Lung (tissue), 12 donors: Measurements from ENCODE around the gene SSR4. TPM values are rescaled to one million over a fixed set of nuclear protein-coding genes. Genes with fewer than 3 reads are reported as not detected.

Experiments
- ATAC-seq: fragments of 200-7000 bp; cut with Tn5 transposase; one replicate; pipeline ENCODE4 v1.9.1; 2020; ENCODE audit warnings: moderate number of reproducible peaks; ENCODE audit not compliant: insufficient read depth, low FRiP score
- DNase-seq, 3 donors: peaks; one replicate each; pipeline ENCODE4 v3.0.0-alpha.2; 2013 to 2017
- H3K27ac ChIP-seq, 2 donors: one replicate each; pipeline ENCODE4 v1.5.1; 2013; ENCODE audit warnings: mild to moderate bottlenecking in 2 of 2, moderate library complexity in 2 of 2, control low read depth in 1 of 2, inconsistent platforms in 1 of 2, low read depth in 1 of 2, low read length in 1 of 2
- H3K27me3 ChIP-seq, 3 donors: one replicate each; pipeline ENCODE4 v1.5.1; 2013; ENCODE audit warnings: low read length in 2 of 3; ENCODE audit not compliant: control insufficient read depth in 3 of 3, insufficient read depth in 3 of 3
- H3K36me3 ChIP-seq, 4 donors: one replicate each; pipeline ENCODE4 v1.5.1; 2013; ENCODE audit warnings: low read length in 4 of 4, mild to moderate bottlenecking in 1 of 4, moderate library complexity in 1 of 4; ENCODE audit not compliant: control insufficient read depth in 4 of 4, insufficient read depth in 4 of 4
- H3K4me1 ChIP-seq, 5 donors: one replicate each; pipeline ENCODE4 v1.5.1; 2013; ENCODE audit warnings: low read length in 5 of 5, mild to moderate bottlenecking in 2 of 5, moderate library complexity in 1 of 5; ENCODE audit not compliant: control insufficient read depth in 5 of 5, insufficient read depth in 5 of 5
- H3K4me3 ChIP-seq: one replicate; pipeline ENCODE4 v1.5.1; 2013; ENCODE audit warnings: mild to moderate bottlenecking, control low read depth, moderate library complexity
- H3K9ac ChIP-seq, 2 donors: one replicate each; pipeline ENCODE4 v1.5.1; 2013; ENCODE audit warnings: low read length in 2 of 2, control low read depth in 1 of 2; ENCODE audit not compliant: insufficient read depth in 1 of 2
- H3K9me3 ChIP-seq, 4 donors: one replicate each; pipeline ENCODE4 v1.5.1; 2013; ENCODE audit warnings: low read length in 3 of 4, mild to moderate bottlenecking in 1 of 4, moderate library complexity in 1 of 4; ENCODE audit not compliant: control insufficient read depth in 4 of 4, insufficient read depth in 3 of 4
- CTCF ChIP-seq: IDR thresholded peaks from 2 replicates; pipeline ENCODE4 v1.5.1; 2012; ENCODE audit warnings: mild to moderate bottlenecking; ENCODE audit errors: control extremely low read depth, extremely low read depth
- WGBS, 2 donors: extraction: QIAGEN DNeasy Blood & Tissue Kit; methylation state at CpG; one replicate each; pipeline ENCODE4 v1.1.7; 2013; 5-methylcytosine and 5-hydroxymethylcytosine counted together
- polyA plus RNA-seq, 2 donors: library from polyadenylated mRNA; stranded (reverse); fragments of 200-250 nt; gene quantifications; one replicate each; pipeline ENCODE4 v1.2.1, GENCODE V29; 2013
- total RNA-seq, 2 donors: library from RNA; depleted of rRNA in 1 of 2; stranded (reverse); fragments of >200 nt in 1 of 2; gene quantifications; one replicate each; pipeline ENCODE4 v1.2.1, GENCODE V29; 2014 to 2021
- donor health status: control.
- donor health status: control.
- donor health status: Bipolar disorder and iron deficiency.
- donor health status: healthy.
- donor health status: DM: yes; HTN: yes; CAD: no.

The SSR4 gene
- total and polyA plus RNA-seq, 4 donors = 84.2 to 1,008 (median 567) TPM

GRCh38 chrX:153772316-153773217, 21.9 kb upstream of the SSR4 start:
- Histone ChIP-seq H3K4me3 (no peak overlapping the region), H3K27ac (no peak overlapping the region), H3K27me3 (no peaks in the 10 kb centered on the region), H3K36me3 (no peaks in the 10 kb centered on the region), H3K4me1 (no peaks in the 10 kb centered on the region), H3K9ac (no peak overlapping the region), H3K9me3 (peaks cover 0 to 2% (median 0%) of the 10 kb centered on the region in 4 donors)
- DNase-seq = no peak
- no peak for TF ChIP-seq CTCF
- 78 to 85% methylated on average over 6 to 21 of the region's 21 CpGs for WGBS, 2 donors
- no peak for ATAC-seq

- no peak for TF ChIP-seq CTCF
- 96 to 98% methylated on average over 13 to 23 of the region's 23 CpGs for WGBS, 2 donors
- Histone ChIP-seq H3K27me3 (no peaks in the 10 kb centered on the region), H3K9me3 (peaks cover 0 to 2% (median 0%) of the 10 kb centered on the region in 4 donors), H3K4me1 (no peaks in the 10 kb centered on the region), H3K27ac (no peak overlapping the region), H3K9ac (no peak overlapping the region), H3K36me3 (no peaks in the 10 kb centered on the region), H3K4me3 (no peak overlapping the region)
- DNase-seq (peak in 1 of 3 donors; percentile 9), ATAC-seq (no peak)
These were observed 21.3 kb upstream of the SSR4 start for GRCh38 chrX:153773218-153773611.

GRCh38 chrX:153773741-153774575, 20.5 kb upstream of the SSR4 start:
- no peak for TF ChIP-seq CTCF
- ATAC-seq (peak; percentile 14), DNase-seq (peak in 1 of 3 donors; percentile 9)
- Histone ChIP-seq H3K27ac (no peak overlapping the region), H3K9ac (no peak overlapping the region), H3K27me3 (no peaks in the 10 kb centered on the region), H3K36me3 (no peaks in the 10 kb centered on the region), H3K9me3 (peaks cover 0 to 2% (median 0%) of the 10 kb centered on the region in 4 donors), H3K4me1 (no peaks in the 10 kb centered on the region), H3K4me3 (no peak overlapping the region)
- WGBS, 2 donors = 94 to 96% methylated on average over 21 to 48 of the region's 48 CpGs
